ENCODE measurements around the gene C3.
A peak's percentile ranks its signal among the peaks of the same experiment; 100 is the strongest.
"Not testable (repeated sequence)": the region's sequence is repeated elsewhere in the genome, so short reads cannot be mapped to it uniquely, and the experiment has no call there.

The C3 gene

GRCh38 chr19:6765738-6766356 lies 45.4 kb upstream of the C3 start:
- no peaks in the 10 kb centered on the region for H3K79me2 ChIP-seq (ENCODE audit: insufficient read depth, low read length)
- peaks cover 7% of the 10 kb centered on the region; the same call in 1 of the 2 replicates for H3F3A ChIP-seq (ENCODE audit: low read depth)
- no peaks in the 10 kb centered on the region for H3K9me3 ChIP-seq (ENCODE audit: insufficient read depth, low read depth, low read length)
- H3K27me3 ChIP-seq (ENCODE audit: insufficient read depth, low read length, poor library complexity, severe bottlenecking): no peaks in the 10 kb centered on the region
- no peaks in the 10 kb centered on the region for H3K9me2 ChIP-seq (replicated peaks; ENCODE audit: low read depth, low read length)
- no peak overlapping the region for H2AFZ ChIP-seq (ENCODE audit: low read length)
- peak overlapping the region; percentile 92 for H3K4me2 ChIP-seq (ENCODE audit: low read depth, low read length, poor library complexity, severe bottlenecking)
- peak overlapping the region; percentile 82 for H3K4me3 ChIP-seq (ENCODE audit: low read length, poor library complexity, severe bottlenecking)
- H4K20me1 ChIP-seq (ENCODE audit: insufficient read depth, low read length, poor library complexity, severe bottlenecking): no peaks in the 10 kb centered on the region
- no peak for TF ChIP-seq EZH2phosphoT487 (IDR thresholded peaks at IDR 0.05; ENCODE audit: borderline replicate concordance)
- no peak for TF ChIP-seq CTCF (conservative IDR thresholded peaks at IDR 0.05; ENCODE audit: low read length)
- H3K4me1 ChIP-seq (ENCODE audit: insufficient read depth, low read length, poor library complexity, severe bottlenecking): peaks cover 13% of the 10 kb centered on the region
- H3K36me3 ChIP-seq (ENCODE audit: insufficient read depth, low read length): no peaks in the 10 kb centered on the region
- no peak overlapping the region for H3K9ac ChIP-seq (ENCODE audit: low read depth, low read length, poor library complexity, severe bottlenecking)

- not testable (repeated sequence) for H3K4me1 ChIP-seq (ENCODE audit: insufficient read depth, low read length, poor library complexity, severe bottlenecking); H3K4me3 ChIP-seq (ENCODE audit: low read length, poor library complexity, severe bottlenecking); H3K9ac ChIP-seq (ENCODE audit: low read depth, low read length, poor library complexity, severe bottlenecking); H2AFZ ChIP-seq (ENCODE audit: low read length); H3K4me2 ChIP-seq (ENCODE audit: low read depth, low read length, poor library complexity, severe bottlenecking); H3K9me3 ChIP-seq (ENCODE audit: insufficient read depth, low read depth, low read length); H3K27me3 ChIP-seq (ENCODE audit: insufficient read depth, low read length, poor library complexity, severe bottlenecking); H4K20me1 ChIP-seq (ENCODE audit: insufficient read depth, low read length, poor library complexity, severe bottlenecking); H3F3A ChIP-seq (ENCODE audit: low read depth); H3K79me2 ChIP-seq (ENCODE audit: insufficient read depth, low read length); H3K9me2 ChIP-seq (replicated peaks; ENCODE audit: low read depth, low read length); H3K36me3 ChIP-seq (ENCODE audit: insufficient read depth, low read length)
Measured at GRCh38 chr19:6762253-6762797, 41.9 kb upstream of the C3 start.

- H3K9me3 ChIP-seq (ENCODE audit: insufficient read depth, low read depth, low read length): no peaks in the 10 kb centered on the region
- no peak overlapping the region for H3K4me3 ChIP-seq (ENCODE audit: low read length, poor library complexity, severe bottlenecking)
- H4K20me1 ChIP-seq (ENCODE audit: insufficient read depth, low read length, poor library complexity, severe bottlenecking): no peaks in the 10 kb centered on the region
- H3F3A ChIP-seq (ENCODE audit: low read depth): no peaks in the 10 kb centered on the region
- H3K36me3 ChIP-seq (ENCODE audit: insufficient read depth, low read length): no peaks in the 10 kb centered on the region
- H3K9me2 ChIP-seq (replicated peaks; ENCODE audit: low read depth, low read length): no peaks in the 10 kb centered on the region
- H2AFZ ChIP-seq (ENCODE audit: low read length): no peak overlapping the region
- TF ChIP-seq EZH2phosphoT487 (IDR thresholded peaks at IDR 0.05; ENCODE audit: borderline replicate concordance): no peak
- TF ChIP-seq CTCF (conservative IDR thresholded peaks at IDR 0.05; ENCODE audit: low read length): no peak
- no peak overlapping the region for H3K4me2 ChIP-seq (ENCODE audit: low read depth, low read length, poor library complexity, severe bottlenecking)
- H3K79me2 ChIP-seq (ENCODE audit: insufficient read depth, low read length): no peaks in the 10 kb centered on the region
- H3K4me1 ChIP-seq (ENCODE audit: insufficient read depth, low read length, poor library complexity, severe bottlenecking): no peaks in the 10 kb centered on the region
- H3K9ac ChIP-seq (ENCODE audit: low read depth, low read length, poor library complexity, severe bottlenecking): no peak overlapping the region
- H3K27me3 ChIP-seq (ENCODE audit: insufficient read depth, low read length, poor library complexity, severe bottlenecking): no peaks in the 10 kb centered on the region
Measured at GRCh38 chr19:6761053-6761676, 40.7 kb upstream of the C3 start.

Data from Loucy (cell line).